ENCODE data around the gene PLTP. TPM values are rescaled to one million over a fixed set of nuclear protein-coding genes. Genes with fewer than 3 reads are reported as not detected.

Gene PLTP
- total RNA-seq, 1 donor from 2014 or later = 19.2 TPM

DNA sequence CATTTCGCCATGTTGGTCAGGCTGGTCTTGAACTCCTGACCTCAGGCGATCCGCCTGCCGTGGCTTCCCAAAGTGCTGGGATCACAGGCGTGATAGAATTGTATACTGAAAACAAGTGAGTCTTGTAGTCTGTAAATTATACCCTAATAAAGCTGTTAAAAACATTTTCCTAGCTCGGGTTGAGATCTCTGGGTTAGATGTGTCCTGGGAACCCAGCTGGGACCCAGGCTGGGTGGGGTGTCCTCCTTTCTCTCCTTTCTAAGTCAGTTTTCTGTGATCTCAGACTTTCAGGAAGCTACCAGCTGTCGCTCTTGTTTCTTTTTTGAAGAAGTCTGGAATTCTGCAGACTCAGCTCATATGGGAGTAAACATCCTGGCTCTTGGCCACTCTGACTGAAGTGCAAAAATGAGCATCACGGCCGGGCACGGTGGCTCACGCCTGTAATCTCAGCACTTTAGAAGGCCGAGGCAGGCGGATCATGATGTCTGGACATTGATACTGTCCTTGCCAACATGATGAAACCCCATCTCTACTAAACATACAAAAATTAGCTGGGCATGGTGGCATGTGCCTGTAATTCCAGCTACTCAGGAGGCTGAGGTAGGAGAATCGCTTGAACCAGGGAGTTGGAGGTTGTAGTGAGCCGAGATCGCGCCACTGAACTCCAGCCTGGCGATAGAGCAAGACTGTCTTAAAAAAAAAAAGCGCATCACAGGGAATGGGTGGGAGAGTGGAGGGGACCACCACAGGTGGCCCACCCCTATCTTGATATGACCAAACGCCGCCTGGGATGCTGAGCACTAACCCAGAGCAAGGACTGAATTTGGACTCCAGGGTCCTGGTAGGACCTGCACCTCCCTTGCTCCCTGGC is 12.7 kb upstream of the PLTP start:
- peak in 1 of 2 donors; percentile 49 for DNase-seq (ENCODE audit: low spot score in 2 of 2)

DNA sequence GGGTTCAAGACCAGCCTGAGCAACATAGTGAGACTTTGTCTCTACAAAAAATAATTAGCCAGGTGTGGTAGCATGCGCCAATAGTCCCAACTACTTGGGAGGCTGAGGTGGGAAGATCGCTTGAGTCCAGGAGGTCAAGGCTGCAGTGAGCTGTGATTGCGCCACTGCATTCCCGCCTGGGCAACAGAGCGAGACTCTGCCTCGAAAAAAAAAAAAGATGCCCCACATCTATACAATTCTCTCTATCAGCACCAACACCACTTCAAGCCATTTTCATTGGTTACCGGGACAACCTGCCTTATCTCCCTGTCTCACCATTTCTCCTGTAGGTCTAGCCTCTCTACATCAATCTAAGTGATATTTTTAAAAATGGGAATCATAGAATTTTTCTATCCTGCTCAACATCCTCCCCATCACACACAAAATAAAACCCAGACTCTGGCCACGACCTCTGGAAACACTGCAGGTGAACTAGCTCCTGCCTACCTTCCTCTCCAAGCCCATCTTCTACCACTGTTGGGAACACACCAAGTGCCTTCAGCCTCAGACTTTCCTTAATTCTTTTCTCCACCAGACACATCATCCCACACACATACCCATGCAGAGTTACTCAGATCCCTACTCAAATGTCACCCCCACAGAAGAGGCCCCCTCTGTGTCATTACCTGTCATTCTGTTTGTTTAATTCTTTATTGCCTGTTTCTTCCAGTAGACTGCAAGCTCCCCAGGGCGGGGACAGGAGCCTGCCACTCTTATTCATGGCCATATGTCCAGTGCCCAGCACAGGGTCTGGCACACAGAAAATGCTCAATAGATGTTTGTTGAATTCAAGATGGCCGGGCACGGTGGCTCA is 9.6 kb upstream of the PLTP start:
- FAIRE-seq = no peak

More for the DNA sequence above, 12.7 kb upstream of the PLTP start:
- FAIRE-seq = no peak

DNA sequence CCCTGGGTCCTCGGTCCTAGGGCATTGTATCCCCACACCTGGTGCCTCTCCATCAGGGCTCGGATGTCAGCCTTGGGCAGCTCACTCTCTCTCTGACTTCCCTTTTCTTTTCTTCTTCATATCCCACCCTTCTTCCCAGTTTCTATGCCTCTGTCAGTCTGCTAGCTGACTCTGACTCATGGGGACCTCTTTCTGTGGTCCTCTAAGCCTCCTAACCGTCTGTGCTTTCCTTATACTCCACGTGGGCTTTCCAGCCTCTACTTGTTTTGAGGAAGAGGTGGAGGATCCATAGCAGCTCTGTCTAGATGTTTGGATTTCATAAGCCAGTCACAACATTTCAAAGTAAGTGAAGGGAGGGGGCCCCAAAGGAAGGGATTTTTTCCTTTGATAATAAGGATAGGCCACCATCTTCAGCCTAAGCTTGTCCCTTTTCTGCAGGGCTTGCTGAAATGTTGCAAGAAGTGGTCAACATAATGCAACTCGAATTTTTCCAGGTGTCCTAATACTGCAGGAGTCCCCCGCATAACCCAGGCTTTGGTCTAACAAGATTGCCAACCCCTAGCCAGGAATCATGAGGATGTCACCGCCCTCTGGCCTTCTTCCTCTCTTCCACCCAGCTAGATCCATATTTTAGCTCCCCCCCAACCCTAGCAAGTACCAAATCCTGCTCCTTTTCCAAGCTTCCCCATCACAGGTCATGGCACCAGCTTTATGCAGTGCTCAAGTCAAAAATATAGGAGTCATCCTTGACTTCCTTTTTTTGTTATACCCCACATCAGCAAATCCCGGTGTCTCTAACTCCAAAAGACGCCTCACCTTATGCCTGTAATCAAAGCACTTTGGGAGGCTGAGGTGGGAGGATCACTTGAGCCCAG is 8.7 kb upstream of the PLTP start:
- no peak for DNase-seq (ENCODE audit: low spot score in 2 of 2)
- no peak for FAIRE-seq

More for the DNA sequence above, 9.6 kb upstream of the PLTP start:
- DNase-seq (ENCODE audit: low spot score in 2 of 2) = no peak

DNA sequence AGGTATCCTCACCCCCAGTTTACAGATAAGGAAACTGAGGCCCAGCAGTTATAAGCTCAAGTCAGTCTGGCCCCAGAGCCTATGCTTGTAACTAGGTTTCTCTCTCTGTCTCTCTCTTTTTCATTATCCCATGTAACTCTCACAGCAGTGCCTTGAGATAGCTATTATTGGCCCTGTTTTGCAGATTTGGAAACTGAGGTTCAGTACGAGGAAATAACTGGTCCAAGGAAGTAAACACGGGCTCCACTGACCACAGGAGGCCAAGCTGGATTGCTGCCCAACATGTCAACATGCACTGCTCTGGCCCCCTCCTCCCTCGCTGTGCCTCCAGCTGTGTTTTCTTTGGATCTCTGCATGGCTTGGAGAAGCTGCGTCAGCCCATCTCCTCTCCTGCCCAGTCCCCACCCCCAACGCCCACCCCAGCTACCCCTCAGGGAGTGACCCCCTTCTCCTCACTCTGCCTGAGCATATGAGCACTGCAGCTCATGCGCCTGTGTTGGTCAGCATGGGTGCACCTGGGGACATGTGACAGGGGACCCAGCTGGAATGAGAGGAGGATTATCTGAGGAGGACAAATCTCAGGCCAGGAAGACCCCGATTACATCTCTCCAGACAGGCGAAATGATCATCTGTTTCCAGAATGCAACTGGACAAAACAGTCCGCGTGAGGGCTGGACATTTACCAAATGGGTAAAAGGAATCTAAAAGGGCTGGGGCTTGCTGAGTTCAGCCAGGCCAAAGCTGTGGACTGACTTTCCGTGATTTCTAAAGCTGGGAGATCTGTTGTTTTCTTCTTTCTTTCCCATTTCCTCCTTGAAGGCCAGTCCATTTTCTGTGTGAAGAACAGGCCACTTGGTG is 7.8 kb upstream of the PLTP start:
- FAIRE-seq (no peak), DNase-seq (ENCODE audit: low spot score in 2 of 2) (no peak)

DNA sequence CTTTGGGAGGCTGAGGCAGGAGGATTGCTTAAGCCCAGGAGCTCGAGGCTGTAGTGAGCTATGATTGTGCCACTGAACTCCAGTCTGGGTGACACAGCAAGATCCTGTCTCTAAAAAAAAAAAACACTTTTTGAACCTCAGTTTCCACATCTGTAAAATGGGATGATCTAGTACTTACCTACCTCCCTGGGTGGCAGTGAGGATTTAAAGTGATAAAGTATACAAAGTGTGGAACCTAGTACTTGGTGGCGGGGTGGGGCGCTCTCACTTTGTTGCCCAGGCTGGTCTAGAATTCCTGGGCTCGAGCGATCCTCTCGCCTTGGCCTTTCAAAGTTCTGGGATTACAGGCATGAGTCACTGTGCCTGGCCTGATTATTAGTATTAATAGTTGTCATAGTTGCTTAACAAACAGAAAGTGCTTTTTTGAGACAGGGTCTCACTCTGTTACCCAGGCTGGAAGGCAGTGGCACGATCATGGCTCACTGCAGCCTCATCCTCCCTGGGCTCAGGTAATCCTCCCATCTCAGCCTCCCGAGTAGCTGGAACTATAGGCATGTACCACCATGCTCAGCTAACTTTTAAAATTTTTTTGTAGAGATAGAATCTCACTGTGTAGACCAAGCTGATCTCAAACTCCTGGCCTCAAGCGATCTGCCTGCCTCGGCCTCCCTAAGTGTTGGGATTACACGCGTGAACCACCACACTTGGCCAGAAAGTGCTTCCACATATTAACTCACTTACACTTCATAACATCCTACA is 7.0 kb upstream of the PLTP start:
- FAIRE-seq = no peak
- no peak for DNase-seq (ENCODE audit: low spot score in 2 of 2)

DNA sequence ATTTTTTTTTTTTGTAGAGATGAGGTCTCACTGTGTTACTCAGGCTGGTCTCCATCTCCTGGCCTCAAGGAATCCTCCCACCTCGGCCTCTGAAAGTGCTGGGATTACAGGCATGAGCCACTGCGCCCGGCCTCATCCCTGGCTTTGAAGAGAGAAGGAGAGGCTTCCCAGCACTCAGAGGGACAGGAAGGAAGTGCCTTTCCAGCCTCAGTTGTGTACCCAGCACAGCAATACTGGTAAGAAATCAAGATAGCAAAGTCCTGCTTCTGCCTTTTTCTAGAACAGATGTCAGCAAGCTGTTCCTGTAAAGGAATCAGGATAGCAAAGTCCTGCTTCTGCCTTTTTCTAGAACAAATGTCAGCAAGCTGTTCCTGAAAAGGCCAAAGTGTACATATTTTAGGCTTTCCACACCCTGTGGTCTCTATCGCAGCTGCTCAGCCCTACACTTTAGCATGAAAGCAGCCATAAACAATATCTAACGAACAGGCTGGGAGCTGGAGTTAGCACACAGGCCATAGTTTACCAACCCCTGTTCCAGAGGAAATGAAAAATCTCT is 6.3 kb upstream of the PLTP start:
- no peak for FAIRE-seq
- DNase-seq (ENCODE audit: low spot score in 2 of 2) = no peak

DNA sequence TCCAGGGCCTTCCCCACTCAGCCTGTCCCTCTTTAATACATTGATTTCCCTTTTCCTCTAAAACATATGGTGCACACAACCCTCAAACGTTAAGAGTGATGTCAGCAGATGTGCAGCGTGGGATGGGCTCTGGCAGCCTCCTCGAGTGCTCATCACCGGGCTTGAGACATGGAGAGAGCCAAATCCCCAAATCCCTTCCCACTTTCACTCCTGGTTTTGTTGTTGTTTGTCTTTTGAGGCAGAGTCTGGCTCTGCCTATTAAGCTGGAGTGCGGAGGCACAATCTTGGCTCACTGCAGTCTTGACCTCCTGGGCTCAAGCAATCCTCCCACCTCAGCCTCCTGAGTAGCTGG is 5.8 kb upstream of the PLTP start:
- FAIRE-seq (no peak), DNase-seq (ENCODE audit: low spot score in 2 of 2) (no peak)

DNA sequence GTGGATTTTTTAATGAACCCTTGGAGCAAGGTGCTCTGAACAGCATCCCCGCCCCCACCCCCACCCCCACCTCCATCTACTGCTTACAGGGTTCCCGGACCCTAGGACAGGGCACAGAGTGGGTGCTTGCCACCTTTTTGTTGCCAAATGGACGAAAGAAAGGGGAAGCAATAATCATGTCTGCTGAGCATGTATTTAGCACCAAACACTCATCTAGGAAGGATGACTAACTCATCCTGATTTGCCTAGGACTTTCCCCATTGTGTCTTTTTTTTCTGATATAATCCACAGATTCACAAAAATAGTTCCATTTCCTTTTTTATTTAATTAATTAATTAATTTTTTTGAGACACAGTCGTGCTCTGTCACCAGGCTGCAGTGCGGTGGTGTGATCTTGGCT is 1.2 kb upstream of the PLTP start:
- DNase-seq (ENCODE audit: low spot score in 2 of 2) (no peak), FAIRE-seq (no peak)

DNA sequence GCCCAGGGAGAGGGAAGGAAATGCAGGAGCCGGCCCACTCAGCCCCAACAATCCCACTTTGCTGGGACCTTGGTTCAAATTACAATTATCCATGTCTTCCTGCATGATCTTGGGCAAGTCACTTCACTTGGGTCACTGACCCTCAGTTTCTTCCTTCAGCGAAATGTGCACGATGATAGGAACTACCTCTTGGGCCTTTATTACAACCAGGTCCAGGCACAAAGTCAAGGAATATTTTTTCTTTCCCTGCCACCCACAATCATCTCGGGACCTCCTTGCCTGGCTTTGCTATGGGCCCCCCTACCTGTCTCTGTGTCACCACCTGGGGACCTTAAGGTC is 358 bp upstream of the PLTP start:
- DNase-seq (ENCODE audit: low spot score in 2 of 2) (no peak), FAIRE-seq (no peak)

DNA sequence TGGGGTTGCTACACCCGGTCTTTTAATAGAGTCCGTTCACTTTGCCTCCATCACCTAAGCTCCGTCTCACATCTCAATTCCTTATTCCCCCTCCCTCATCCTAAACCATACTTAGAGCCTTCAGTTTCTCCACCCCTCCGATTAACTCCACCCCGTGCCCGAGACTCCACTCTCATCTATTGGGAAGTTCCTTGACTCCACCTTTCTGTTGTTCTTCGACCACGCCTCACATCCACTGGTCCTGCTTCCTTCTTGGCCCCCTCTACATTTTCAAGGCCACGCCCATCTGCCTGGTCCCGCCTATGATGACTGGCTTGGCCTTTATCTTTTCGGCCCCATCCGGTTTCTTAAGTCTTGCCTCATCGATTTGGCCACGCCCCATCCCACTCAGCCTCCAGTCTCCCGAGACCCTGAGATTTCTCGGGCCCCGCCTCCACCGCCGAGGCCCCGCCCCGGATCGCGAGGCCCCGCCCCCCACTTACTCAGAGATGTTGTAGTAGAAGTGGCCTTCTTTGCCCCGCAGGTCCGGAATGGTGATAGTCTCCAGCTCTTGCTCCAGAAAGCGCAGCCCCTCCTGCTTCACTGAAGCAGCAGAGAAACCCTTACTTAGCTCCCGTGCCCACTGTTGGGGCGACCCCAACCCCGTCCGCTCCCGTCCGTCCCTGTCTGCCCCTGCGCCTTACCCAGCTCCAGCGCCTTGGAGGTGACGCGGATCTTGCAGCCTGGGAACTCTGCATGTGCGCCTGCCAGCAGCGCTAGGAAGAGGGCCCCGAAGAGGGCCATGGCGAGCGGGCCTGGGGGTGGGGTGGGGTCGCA is 1.1 kb downstream of the PLTP start:
- FAIRE-seq (no peak), DNase-seq (ENCODE audit: low spot score in 2 of 2) (peak; percentile 67 to 94)

DNA sequence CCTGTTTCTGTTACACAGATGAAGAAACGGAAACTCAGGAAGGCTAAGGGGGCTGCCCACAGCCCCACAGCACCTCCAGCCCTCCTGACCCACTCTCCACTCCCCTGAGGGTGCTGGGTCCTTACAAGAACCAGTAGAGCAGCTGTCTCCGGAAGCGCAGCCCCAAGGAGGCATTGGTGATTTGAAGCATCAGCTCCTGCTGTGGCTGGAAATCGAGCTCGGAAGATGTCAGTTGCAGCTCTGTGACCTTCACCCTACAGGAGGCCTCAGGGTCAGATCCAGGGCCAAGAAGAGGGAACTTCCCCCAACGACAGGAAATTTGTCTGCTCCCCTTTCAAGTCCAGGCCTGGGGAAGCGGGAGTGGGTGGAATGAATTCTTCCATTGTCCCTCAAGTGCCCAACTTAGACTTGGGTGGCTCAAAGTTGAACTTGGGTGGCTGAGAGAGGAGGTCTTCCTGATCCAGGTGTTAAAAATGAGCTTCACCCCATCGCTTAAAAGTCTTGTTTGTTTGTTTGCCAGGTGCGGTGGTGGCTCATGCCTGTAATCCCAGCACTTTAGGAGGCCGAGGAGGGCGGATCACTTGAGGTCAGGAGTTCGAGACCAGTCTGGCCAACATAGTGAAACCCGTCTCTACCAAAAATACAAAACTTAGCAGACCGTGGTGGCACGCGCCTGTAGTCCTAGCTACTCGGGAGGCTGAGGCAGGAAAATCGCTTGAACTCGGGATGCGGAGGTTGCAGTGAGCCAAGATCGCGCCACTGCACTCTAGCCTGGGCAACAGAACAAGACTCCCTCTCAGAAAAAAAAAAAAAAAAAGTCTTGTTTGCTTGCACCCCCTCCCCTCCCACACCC is 1.9 kb downstream of the PLTP start:
- FAIRE-seq (no peak), DNase-seq (ENCODE audit: low spot score in 2 of 2) (no peak)

DNA sequence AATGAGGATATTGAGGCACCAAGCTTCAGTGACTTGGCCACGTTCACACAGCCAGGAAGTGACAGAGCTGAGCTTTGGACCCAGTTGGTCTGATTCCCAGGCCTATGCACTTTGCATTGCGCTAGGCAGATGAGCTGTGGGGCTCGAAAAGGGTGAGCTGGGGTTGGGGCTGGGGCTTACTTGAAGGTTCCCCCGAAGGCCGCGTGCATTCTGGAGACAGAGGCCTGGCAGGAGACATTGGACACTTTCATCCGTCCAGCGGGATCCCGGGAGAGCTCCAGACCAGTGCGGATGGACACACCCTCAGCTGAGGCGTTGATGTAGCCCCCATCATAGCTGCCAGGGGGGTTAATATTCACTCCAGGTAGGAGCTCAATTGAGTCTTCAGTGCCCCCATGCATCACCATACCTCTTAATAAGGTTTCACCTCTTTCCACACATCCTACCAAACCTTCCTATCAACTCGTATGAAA is 2.6 kb downstream of the PLTP start:
- DNase-seq (ENCODE audit: low spot score in 2 of 2) (no peak), FAIRE-seq (no peak)

DNA sequence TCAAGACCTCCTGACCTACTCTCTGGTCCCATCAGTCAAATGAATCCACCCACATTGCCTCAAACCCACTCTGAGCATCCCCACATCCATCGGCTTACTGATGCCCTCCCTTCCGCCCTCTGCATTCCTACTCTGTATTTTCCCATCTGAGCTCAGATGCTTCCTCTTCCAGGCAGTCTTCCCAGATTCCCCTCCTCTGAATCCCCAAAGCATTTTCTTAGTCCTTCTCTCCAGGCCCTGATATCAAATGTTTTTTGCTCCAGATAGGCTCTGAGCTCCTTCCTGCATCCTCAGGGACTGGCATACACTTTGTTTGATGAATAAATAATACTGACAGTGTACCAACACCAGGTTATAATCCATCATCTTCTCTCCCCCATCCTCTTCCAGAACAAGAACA is 3.9 kb downstream of the PLTP start:
- FAIRE-seq = no peak
- no peak for DNase-seq (ENCODE audit: low spot score in 2 of 2)

DNA sequence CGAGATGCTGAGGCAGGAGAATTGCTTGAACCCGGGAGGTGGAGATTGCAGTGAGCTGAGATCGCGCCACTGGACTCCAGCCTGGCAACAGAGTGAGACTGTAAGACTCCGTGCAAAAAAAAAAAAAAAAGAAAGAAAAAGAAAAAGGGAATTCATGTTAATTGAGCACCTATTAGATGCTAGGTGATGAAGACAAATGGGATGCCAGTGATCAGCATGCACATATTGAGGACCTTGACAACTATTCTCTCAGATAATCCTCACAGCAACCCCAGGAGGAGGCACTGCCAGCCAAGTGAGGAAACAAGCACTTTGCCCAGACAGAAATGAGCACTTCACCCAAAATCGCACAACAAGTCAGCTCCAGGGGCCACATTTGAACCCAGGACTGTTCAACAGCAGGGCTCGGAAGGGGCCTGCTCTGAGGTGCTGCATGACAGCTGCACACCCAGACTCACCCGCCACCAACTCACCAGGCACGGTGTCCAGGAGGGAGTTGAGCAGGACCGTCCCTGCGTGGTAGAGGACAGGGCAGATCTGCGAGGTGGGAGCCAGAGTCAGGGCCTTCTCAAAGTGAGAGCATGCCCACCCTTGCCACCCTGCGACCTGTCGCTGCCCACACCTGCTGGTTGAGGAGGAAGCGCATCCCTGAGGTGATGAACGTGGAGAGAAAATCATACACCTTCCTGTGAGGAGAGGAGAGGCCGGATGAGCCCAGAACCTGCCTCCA is 4.6 kb downstream of the PLTP start:
- FAIRE-seq (no peak), DNase-seq (ENCODE audit: low spot score in 2 of 2) (no peak)

DNA sequence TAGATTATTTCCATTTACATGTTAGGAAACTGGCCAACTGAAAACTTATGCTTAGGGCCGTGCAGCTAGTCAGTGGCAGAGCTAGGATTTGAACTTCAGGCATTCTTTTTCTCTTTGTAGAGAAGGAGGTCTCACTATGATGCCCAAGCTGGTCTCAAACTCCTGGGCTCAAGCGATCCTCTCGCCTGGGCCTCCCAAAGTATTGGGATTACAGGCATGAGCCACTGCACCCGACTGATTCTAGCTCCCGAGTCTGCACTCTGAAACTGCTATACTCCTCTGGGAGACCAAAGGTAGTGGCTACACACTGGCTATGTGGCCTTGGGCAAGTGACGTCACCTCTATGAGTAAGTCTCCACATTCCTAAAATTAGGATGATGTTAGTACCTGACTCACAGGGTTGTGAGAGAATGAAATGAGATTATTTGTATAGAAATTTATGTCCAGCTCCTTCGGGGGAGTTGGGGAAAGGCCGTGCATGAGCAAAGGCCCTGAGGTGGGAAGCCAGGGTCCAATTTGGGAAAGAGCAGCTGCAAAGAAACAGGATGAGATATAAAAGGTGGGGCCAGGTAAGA is 6.4 kb downstream of the PLTP start:
- no peak for DNase-seq (ENCODE audit: low spot score in 2 of 2)
- no peak for FAIRE-seq
